Stimulated activated CD8-positive, alpha-beta memory T cell treated with anti-CD3 and anti-CD28 coated beads, Interleukin-15, amount 100 ng/mL, for 1 hour (primary cell): ENCODE results near the gene UPK1B.
"Not testable (repeated sequence)": the region's sequence is repeated elsewhere in the genome, so short reads cannot be mapped to it uniquely, and the experiment has no call there.

Experiments used
- DNase-seq: peaks from one replicate; pipeline ENCODE4 v3.0.0-alpha.2; 2020; ENCODE audit warnings: low read depth

The UPK1B gene

GRCh38 chr3:119225121-119225520, 51.7 kb downstream of the UPK1B start:
- no peak for DNase-seq

GRCh38 chr3:119227070-119227850, 53.9 kb downstream of the UPK1B start:
- DNase-seq, result no peak

GRCh38 chr3:119228373-119229145, 55.2 kb downstream of the UPK1B start:
- DNase-seq, result no peak

GRCh38 chr3:119229190-119229589, 55.8 kb downstream of the UPK1B start:
- DNase-seq, result no peak

- DNase-seq, result no peak
Measured at GRCh38 chr3:119230071-119230470, 56.7 kb downstream of the UPK1B start.

GRCh38 chr3:119230745-119231144, 57.3 kb downstream of the UPK1B start:
- no peak for DNase-seq

GRCh38 chr3:119234610-119235009, 61.2 kb downstream of the UPK1B start:
- DNase-seq, result no peak

GRCh38 chr3:119235151-119235550, 61.8 kb downstream of the UPK1B start:
- DNase-seq, result no peak

GRCh38 chr3:119236756-119237155, 63.4 kb downstream of the UPK1B start:
- peak; percentile 6 for DNase-seq

- no peak for DNase-seq
Measured at GRCh38 chr3:119237299-119237698, 63.9 kb downstream of the UPK1B start.

- DNase-seq, result no peak
Measured at GRCh38 chr3:119238363-119238762, 65.0 kb downstream of the UPK1B start.

GRCh38 chr3:119239206-119239820, 65.9 kb downstream of the UPK1B start:
- DNase-seq, result no peak

GRCh38 chr3:119240101-119240590, 66.7 kb downstream of the UPK1B start:
- no peak for DNase-seq

GRCh38 chr3:119240591-119241434, 67.4 kb downstream of the UPK1B start, which contains the start of gene B4GALT4:
Gene B4GALT4 (minus strand): TSS chr3:119240878. CDS start chr3:119230099, 10,779 bp downstream.
- peak; percentile 34 for DNase-seq

- not testable (repeated sequence) for DNase-seq
Measured at GRCh38 chr3:119242387-119243057, 69.1 kb downstream of the UPK1B start.

GRCh38 chr3:119243058-119243529, 69.7 kb downstream of the UPK1B start:
- not testable (repeated sequence) for DNase-seq

GRCh38 chr3:119243712-119244111, 70.3 kb downstream of the UPK1B start:
- no peak for DNase-seq

- no peak for DNase-seq
Measured at GRCh38 chr3:119245778-119246177, 72.4 kb downstream of the UPK1B start.
